ENCODE results near the gene MAP6D1.

GRCh38 chr3:183797996-183798395 lies 27.4 kb downstream of the MAP6D1 start:
- TF ChIP-seq, protein P1, sequence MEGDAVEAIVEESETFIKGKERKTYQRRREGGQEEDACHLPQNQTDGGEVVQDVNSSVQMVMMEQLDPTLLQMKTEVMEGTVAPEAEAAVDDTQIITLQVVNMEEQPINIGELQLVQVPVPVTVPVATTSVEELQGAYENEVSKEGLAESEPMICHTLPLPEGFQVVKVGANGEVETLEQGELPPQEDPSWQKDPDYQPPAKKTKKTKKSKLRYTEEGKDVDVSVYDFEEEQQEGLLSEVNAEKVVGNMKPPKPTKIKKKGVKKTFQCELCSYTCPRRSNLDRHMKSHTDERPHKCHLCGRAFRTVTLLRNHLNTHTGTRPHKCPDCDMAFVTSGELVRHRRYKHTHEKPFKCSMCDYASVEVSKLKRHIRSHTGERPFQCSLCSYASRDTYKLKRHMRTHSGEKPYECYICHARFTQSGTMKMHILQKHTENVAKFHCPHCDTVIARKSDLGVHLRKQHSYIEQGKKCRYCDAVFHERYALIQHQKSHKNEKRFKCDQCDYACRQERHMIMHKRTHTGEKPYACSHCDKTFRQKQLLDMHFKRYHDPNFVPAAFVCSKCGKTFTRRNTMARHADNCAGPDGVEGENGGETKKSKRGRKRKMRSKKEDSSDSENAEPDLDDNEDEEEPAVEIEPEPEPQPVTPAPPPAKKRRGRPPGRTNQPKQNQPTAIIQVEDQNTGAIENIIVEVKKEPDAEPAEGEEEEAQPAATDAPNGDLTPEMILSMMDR (IDR thresholded peaks at IDR 0.05): no peak
- no peak for TF ChIP-seq POLR2A (IDR thresholded peaks at IDR 0.05)

All from adrenal gland (tissue), 5 donors.